OCI-LY3 (cell line): ENCODE measurements around the gene ZCCHC24.

Experiments used
- H2AFZ ChIP-seq: fragments of 200-600, 300-600 bp; shearing (Covaris generic); 2 replicates; pipeline ENCODE4 v1.6.0; 2014; ENCODE audit warnings: antibody characterized with exemption, low read depth, low read length
- H3K27ac ChIP-seq: fragments of 200-600, 300-600 bp; sonication (generic); 2 replicates; pipeline ENCODE4 v1.5.1; 2014; ENCODE audit warnings: mild to moderate bottlenecking, low read length, moderate library complexity, mixed read lengths
- H3K27me3 ChIP-seq: fragments of 200-600, 300-600 bp; sonication (generic); 2 replicates; pipeline ENCODE4 v1.6.1; 2014; ENCODE audit warnings: low read depth, low read length, mixed read lengths
- H3K36me3 ChIP-seq: fragments of 200-600, 300-600 bp; sonication (generic); replicated peaks from 2 replicates; pipeline ENCODE3; 2014; ENCODE audit warnings: low read depth, low read length, mixed read lengths
- H3K4me1 ChIP-seq: fragments of 300-600, 200-600 bp; sonication (generic); 2 replicates; pipeline ENCODE4 v1.6.1; 2014; ENCODE audit warnings: low read length, mixed read lengths
- H3K4me2 ChIP-seq: fragments of 200-600, 300-600 bp; sonication (generic); 2 replicates; pipeline ENCODE4 v1.6.1; 2014; ENCODE audit warnings: low read length, mixed read lengths
- H3K4me3 ChIP-seq: fragments of 300-600, 200-600 bp; sonication (generic); 2 replicates; pipeline ENCODE4 v1.5.1; 2014; ENCODE audit warnings: antibody characterized with exemption, mild to moderate bottlenecking, low read length, moderate library complexity
- H3K79me2 ChIP-seq: fragments of 300-600, 200-600 bp; shearing (Covaris generic); 2 replicates; pipeline ENCODE4 v1.6.1; 2014; ENCODE audit warnings: mild to moderate bottlenecking, low read length, mixed read lengths
- H3K9ac ChIP-seq: fragments of 300-600, 200-600 bp; shearing (Covaris generic); 2 replicates; pipeline ENCODE4 v1.6.0; 2014; ENCODE audit warnings: mild to moderate bottlenecking, low read length, moderate library complexity
- H3K9me3 ChIP-seq: fragments of 200-600, 300-600 bp; shearing (Covaris generic); 2 replicates; pipeline ENCODE4 v1.6.1; 2014; ENCODE audit warnings: low read length, mixed read lengths; ENCODE audit not compliant: insufficient read depth
- H4K20me1 ChIP-seq: fragments of 200-600, 300-600 bp; sonication (generic); 2 replicates; pipeline ENCODE4 v1.6.1; 2016; ENCODE audit warnings: low read length, mixed read lengths; ENCODE audit not compliant: insufficient read depth
- CTCF ChIP-seq: fragments of 200-600, 300-600 bp; sonication (generic); IDR thresholded peaks from 2 replicates; pipeline ENCODE4 v1.5.1; 2014; ENCODE audit warnings: antibody characterized with exemption, low read length, low read depth
- EZH2phosphoT487 ChIP-seq: fragments of 200-600 bp; shearing (Covaris generic); IDR thresholded peaks from 2 replicates; pipeline ENCODE4 v1.6.1; 2018; ENCODE audit warnings: antibody characterized with exemption, mixed run types, low read depth

ZCCHC24 gene

GRCh38 chr10:79468841-79469585, 23.6 kb upstream of the ZCCHC24 start:
- H3K27ac ChIP-seq: no peak overlapping the region
- no peak for TF ChIP-seq CTCF
- no peak overlapping the region for H2AFZ ChIP-seq
- H3K4me2 ChIP-seq: no peak overlapping the region
- no peak overlapping the region for H3K4me3 ChIP-seq
- H3K4me1 ChIP-seq: no peaks in the 10 kb centered on the region
- no peaks in the 10 kb centered on the region for H3K36me3 ChIP-seq
- H3K79me2 ChIP-seq: no peaks in the 10 kb centered on the region
- no peaks in the 10 kb centered on the region for H3K9me3 ChIP-seq
- no peaks in the 10 kb centered on the region for H4K20me1 ChIP-seq
- H3K9ac ChIP-seq: no peak overlapping the region
- no peaks in the 10 kb centered on the region for H3K27me3 ChIP-seq

- H3K4me2 ChIP-seq: no peak overlapping the region
- H3K27ac ChIP-seq: no peak overlapping the region
Measured at GRCh38 chr10:79468015-79468560, 22.7 kb upstream of the ZCCHC24 start.

GRCh38 chr10:79465341-79465740, 19.9 kb upstream of the ZCCHC24 start:
- Histone ChIP-seq H3K4me3 (no peak overlapping the region), H3K4me1 (no peaks in the 10 kb centered on the region), H3K27ac (no peak overlapping the region), H4K20me1 (no peaks in the 10 kb centered on the region), H3K9me3 (no peaks in the 10 kb centered on the region), H3K36me3 (no peaks in the 10 kb centered on the region), H3K27me3 (0 out of 2 replicates have a peak, but pooled peaks cover 8% of the 10 kb centered on the region), H2AFZ (no peak overlapping the region), H3K9ac (no peak overlapping the region), H3K79me2 (no peaks in the 10 kb centered on the region), H3K4me2 (no peak overlapping the region)
- no peak for TF ChIP-seq EZH2phosphoT487
- no peak for TF ChIP-seq CTCF

More at GRCh38 chr10:79468015-79468560, 22.7 kb upstream of the ZCCHC24 start:
- Histone ChIP-seq H3K9ac (no peak overlapping the region), H3K27me3 (no peaks in the 10 kb centered on the region), H2AFZ (0 out of 2 replicates have a peak overlapping the region, but pooled peaks have one; percentile 54), H3K36me3 (no peaks in the 10 kb centered on the region), H3K9me3 (no peaks in the 10 kb centered on the region), H3K79me2 (no peaks in the 10 kb centered on the region), H3K4me3 (no peak overlapping the region), H4K20me1 (no peaks in the 10 kb centered on the region), H3K4me1 (no peaks in the 10 kb centered on the region)
- TF ChIP-seq EZH2phosphoT487 (no peak), CTCF (no peak)

GRCh38 chr10:79463578-79464496, 18.4 kb upstream of the ZCCHC24 start:
- H3K4me1 ChIP-seq: no peaks in the 10 kb centered on the region
- H3K79me2 ChIP-seq: no peaks in the 10 kb centered on the region
- H3K9me3 ChIP-seq: no peaks in the 10 kb centered on the region
- H3K27ac ChIP-seq: no peak overlapping the region
- TF ChIP-seq CTCF: no peak
- TF ChIP-seq EZH2phosphoT487: no peak
- H3K4me3 ChIP-seq: no peak overlapping the region
- H3K27me3 ChIP-seq: 0 out of 2 replicates have a peak, but pooled peaks cover 8% of the 10 kb centered on the region
- H2AFZ ChIP-seq: no peak overlapping the region
- H3K36me3 ChIP-seq: no peaks in the 10 kb centered on the region
- H3K9ac ChIP-seq: no peak overlapping the region
- no peaks in the 10 kb centered on the region for H4K20me1 ChIP-seq
- no peak overlapping the region for H3K4me2 ChIP-seq
